ENCODE measurements around the gene TC2N.
"Not testable (repeated sequence)": the region's sequence is repeated elsewhere in the genome, so short reads cannot be mapped to it uniquely, and the experiment has no call there.

TC2N gene

GRCh38 chr14:91851563-91851962 lies 15.8 kb downstream of the TC2N start:
- H3K27ac ChIP-seq (ENCODE audit: insufficient read depth, low read depth, low read length, poor library complexity, severe bottlenecking): no peak overlapping the region
- H3K9me3 ChIP-seq (ENCODE audit: control insufficient read depth, low read length): no peaks in the 10 kb centered on the region
- no peaks in the 10 kb centered on the region for H3K27me3 ChIP-seq (ENCODE audit: control insufficient read depth, insufficient read depth, low read length, poor library complexity, severe bottlenecking)
- no peaks in the 10 kb centered on the region for H3K4me1 ChIP-seq (ENCODE audit: control insufficient read depth, insufficient read depth, low read length)
- H3K4me3 ChIP-seq (ENCODE audit: insufficient read depth, low read depth, low read length): no peak overlapping the region
- no peaks in the 10 kb centered on the region for H3K36me3 ChIP-seq (ENCODE audit: control insufficient read depth, insufficient read depth, low read length)
- 0% methylated on average over 1 of the region's 1 CpG; no CpG with 5 or more reads in 1 of the 2 experiments for WGBS, 2 experiments

DNA sequence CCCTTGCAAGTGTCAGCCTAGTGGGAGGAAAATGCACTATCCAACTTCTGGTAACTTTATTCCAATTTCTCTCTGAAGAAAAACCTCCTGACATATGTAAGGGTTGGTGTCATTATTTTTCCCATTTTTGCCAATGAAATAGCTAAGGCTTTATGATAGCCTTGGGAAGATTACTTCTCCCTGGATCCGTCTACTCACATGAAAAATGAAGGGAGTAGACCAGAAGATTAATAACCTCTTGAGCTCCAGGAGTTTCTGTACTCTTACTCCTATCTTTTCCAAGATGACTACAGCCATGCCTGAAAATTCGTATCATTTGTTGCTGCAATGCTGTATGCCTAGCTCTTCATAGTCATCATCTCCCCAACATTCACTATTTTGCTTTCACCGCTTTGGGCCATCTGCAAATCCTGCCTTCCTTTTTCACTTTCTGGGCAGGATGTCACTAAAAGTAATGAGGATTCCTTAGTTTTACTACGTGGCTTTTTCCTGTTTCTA lies 18.8 kb downstream of the TC2N start:
- Histone ChIP-seq H3K4me3 (ENCODE audit: insufficient read depth, low read depth, low read length) (no peak overlapping the region), H3K9me3 (ENCODE audit: control insufficient read depth, low read length) (no peaks in the 10 kb centered on the region), H3K27ac (ENCODE audit: insufficient read depth, low read depth, low read length, poor library complexity, severe bottlenecking) (no peak overlapping the region), H3K36me3 (ENCODE audit: control insufficient read depth, insufficient read depth, low read length) (no peaks in the 10 kb centered on the region), H3K27me3 (ENCODE audit: control insufficient read depth, insufficient read depth, low read length, poor library complexity, severe bottlenecking) (no peaks in the 10 kb centered on the region), H3K4me1 (ENCODE audit: control insufficient read depth, insufficient read depth, low read length) (no peaks in the 10 kb centered on the region)
- 95% methylated on average over 4 of the region's 4 CpGs for WGBS, 2 experiments

- 100% methylated on average over 1 of the region's 1 CpG for WGBS, 2 experiments
- no peaks in the 10 kb centered on the region for H3K9me3 ChIP-seq (ENCODE audit: control insufficient read depth, low read length)
- H3K4me3 ChIP-seq (ENCODE audit: insufficient read depth, low read depth, low read length): no peak overlapping the region
- no peaks in the 10 kb centered on the region for H3K27me3 ChIP-seq (ENCODE audit: control insufficient read depth, insufficient read depth, low read length, poor library complexity, severe bottlenecking)
- no peaks in the 10 kb centered on the region for H3K4me1 ChIP-seq (ENCODE audit: control insufficient read depth, insufficient read depth, low read length)
- H3K36me3 ChIP-seq (ENCODE audit: control insufficient read depth, insufficient read depth, low read length): no peaks in the 10 kb centered on the region
- no peak overlapping the region for H3K27ac ChIP-seq (ENCODE audit: insufficient read depth, low read depth, low read length, poor library complexity, severe bottlenecking)
Observed at GRCh38 chr14:91847693-91848092, 19.6 kb downstream of the TC2N start.

DNA sequence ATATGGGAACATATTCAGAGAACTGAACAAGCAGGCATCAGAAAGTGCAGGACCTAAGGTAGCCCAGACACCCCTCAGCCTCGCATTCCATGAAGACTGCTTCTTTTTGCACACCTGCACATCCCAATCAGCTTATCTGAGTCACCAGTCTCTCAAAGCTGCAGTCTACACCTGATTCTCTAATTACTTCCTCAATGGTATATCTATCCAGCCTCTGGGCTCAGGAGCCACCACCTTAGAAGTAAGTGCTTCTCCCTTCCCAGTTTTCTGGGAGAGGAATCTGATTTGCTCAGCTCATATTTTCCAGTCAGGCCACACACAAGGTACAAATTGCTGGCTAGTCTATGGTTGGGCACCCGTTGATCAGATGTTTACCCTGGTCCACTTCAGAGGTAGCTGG lies 21.7 kb downstream of the TC2N start:
- no peaks in the 10 kb centered on the region for H3K36me3 ChIP-seq (ENCODE audit: control insufficient read depth, insufficient read depth, low read length)
- H3K4me1 ChIP-seq (ENCODE audit: control insufficient read depth, insufficient read depth, low read length): no peaks in the 10 kb centered on the region
- no peak overlapping the region for H3K27ac ChIP-seq (ENCODE audit: insufficient read depth, low read depth, low read length, poor library complexity, severe bottlenecking)
- H3K4me3 ChIP-seq (ENCODE audit: insufficient read depth, low read depth, low read length): no peak overlapping the region
- 93% methylated on average over 2 of the region's 2 CpGs for WGBS, 2 experiments
- no peaks in the 10 kb centered on the region for H3K27me3 ChIP-seq (ENCODE audit: control insufficient read depth, insufficient read depth, low read length, poor library complexity, severe bottlenecking)
- no peaks in the 10 kb centered on the region for H3K9me3 ChIP-seq (ENCODE audit: control insufficient read depth, low read length)

DNA sequence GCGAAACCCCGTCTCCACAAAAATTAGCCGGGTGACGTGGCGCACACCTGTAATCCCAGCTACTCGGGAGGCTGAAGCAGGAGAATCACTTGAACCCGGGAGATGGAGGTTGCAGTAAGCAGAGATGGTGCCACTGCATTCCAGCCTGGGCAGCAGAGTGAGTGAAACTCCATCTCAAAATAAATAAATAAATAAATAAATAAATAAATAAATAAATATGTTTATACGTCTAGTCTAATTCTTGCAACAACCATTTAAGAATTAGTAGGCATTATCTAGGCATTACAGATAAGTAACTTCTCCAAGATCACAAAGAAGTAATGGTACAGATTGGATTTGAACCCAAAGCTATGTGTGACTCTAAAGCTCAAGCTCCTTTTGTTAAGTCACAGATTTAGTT lies 22.3 kb downstream of the TC2N start:
- H3K27me3 ChIP-seq (ENCODE audit: control insufficient read depth, insufficient read depth, low read length, poor library complexity, severe bottlenecking); H3K4me1 ChIP-seq (ENCODE audit: control insufficient read depth, insufficient read depth, low read length): not testable (repeated sequence)
- WGBS, 2 experiments: 94 to 95% methylated on average over 7 to 8 of the region's 8 CpGs

DNA sequence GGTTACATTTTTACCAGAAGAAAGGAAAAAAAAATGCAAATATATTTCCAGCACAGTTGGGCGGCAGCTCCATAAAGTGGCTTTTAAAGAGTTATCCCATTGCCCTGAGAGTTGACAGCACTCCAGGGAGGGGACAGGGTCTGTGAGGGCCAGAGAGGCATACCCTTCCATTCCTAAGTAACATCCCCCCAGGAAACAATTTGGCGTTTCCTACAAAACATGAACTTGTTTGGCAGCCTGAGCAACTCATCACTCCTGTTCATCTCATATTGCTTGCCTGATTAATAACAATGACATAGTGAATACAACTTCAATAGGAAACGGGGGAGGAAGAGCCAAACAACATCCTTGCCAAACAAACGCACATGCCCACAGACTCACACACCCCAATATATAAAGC lies 23.3 kb downstream of the TC2N start:
- peaks cover 4% of the 10 kb centered on the region for H3K27me3 ChIP-seq (ENCODE audit: control insufficient read depth, insufficient read depth, low read length, poor library complexity, severe bottlenecking)
- no peak overlapping the region for H3K4me3 ChIP-seq (ENCODE audit: insufficient read depth, low read depth, low read length)
- no peaks in the 10 kb centered on the region for H3K4me1 ChIP-seq (ENCODE audit: control insufficient read depth, insufficient read depth, low read length)
- WGBS, 2 experiments: 83 to 87% methylated on average over 3 to 4 of the region's 4 CpGs
- H3K36me3 ChIP-seq (ENCODE audit: control insufficient read depth, insufficient read depth, low read length): no peaks in the 10 kb centered on the region
- no peaks in the 10 kb centered on the region for H3K9me3 ChIP-seq (ENCODE audit: control insufficient read depth, low read length)
- H3K27ac ChIP-seq (ENCODE audit: insufficient read depth, low read depth, low read length, poor library complexity, severe bottlenecking): no peak overlapping the region

More for the DNA sequence above, 22.3 kb downstream of the TC2N start:
- not testable (repeated sequence) for H3K27ac ChIP-seq (ENCODE audit: insufficient read depth, low read depth, low read length, poor library complexity, severe bottlenecking); H3K9me3 ChIP-seq (ENCODE audit: control insufficient read depth, low read length); H3K4me3 ChIP-seq (ENCODE audit: insufficient read depth, low read depth, low read length); H3K36me3 ChIP-seq (ENCODE audit: control insufficient read depth, insufficient read depth, low read length)

GRCh38 chr14:91843437-91843836 lies 23.9 kb downstream of the TC2N start:
- peaks cover 10% of the 10 kb centered on the region for H3K27me3 ChIP-seq (ENCODE audit: control insufficient read depth, insufficient read depth, low read length, poor library complexity, severe bottlenecking)
- WGBS, 2 experiments: 90 to 93% methylated on average over 2 to 4 of the region's 4 CpGs
- H3K36me3 ChIP-seq (ENCODE audit: control insufficient read depth, insufficient read depth, low read length): no peaks in the 10 kb centered on the region
- no peaks in the 10 kb centered on the region for H3K4me1 ChIP-seq (ENCODE audit: control insufficient read depth, insufficient read depth, low read length)
- H3K9me3 ChIP-seq (ENCODE audit: control insufficient read depth, low read length): no peaks in the 10 kb centered on the region
- H3K4me3 ChIP-seq (ENCODE audit: insufficient read depth, low read depth, low read length): no peak overlapping the region
- no peak overlapping the region for H3K27ac ChIP-seq (ENCODE audit: insufficient read depth, low read depth, low read length, poor library complexity, severe bottlenecking)

GRCh38 chr14:91841065-91841464 lies 26.3 kb downstream of the TC2N start:
- no peak overlapping the region for H3K4me3 ChIP-seq (ENCODE audit: insufficient read depth, low read depth, low read length)
- H3K4me1 ChIP-seq (ENCODE audit: control insufficient read depth, insufficient read depth, low read length): no peaks in the 10 kb centered on the region
- H3K36me3 ChIP-seq (ENCODE audit: control insufficient read depth, insufficient read depth, low read length): no peaks in the 10 kb centered on the region
- H3K9me3 ChIP-seq (ENCODE audit: control insufficient read depth, low read length): no peaks in the 10 kb centered on the region
- H3K27me3 ChIP-seq (ENCODE audit: control insufficient read depth, insufficient read depth, low read length, poor library complexity, severe bottlenecking): peaks cover 33% of the 10 kb centered on the region
- H3K27ac ChIP-seq (ENCODE audit: insufficient read depth, low read depth, low read length, poor library complexity, severe bottlenecking): no peak overlapping the region

GRCh38 chr14:91839749-91840148 lies 27.6 kb downstream of the TC2N start:
- Histone ChIP-seq H3K9me3 (ENCODE audit: control insufficient read depth, low read length) (no peaks in the 10 kb centered on the region), H3K36me3 (ENCODE audit: control insufficient read depth, insufficient read depth, low read length) (no peaks in the 10 kb centered on the region), H3K27ac (ENCODE audit: insufficient read depth, low read depth, low read length, poor library complexity, severe bottlenecking) (no peak overlapping the region), H3K4me1 (ENCODE audit: control insufficient read depth, insufficient read depth, low read length) (no peaks in the 10 kb centered on the region), H3K4me3 (ENCODE audit: insufficient read depth, low read depth, low read length) (no peak overlapping the region), H3K27me3 (ENCODE audit: control insufficient read depth, insufficient read depth, low read length, poor library complexity, severe bottlenecking) (peaks cover 47% of the 10 kb centered on the region)
- 100% methylated on average over 1 of the region's 1 CpG for WGBS, 2 experiments

GRCh38 chr14:91837076-91837475 lies 30.3 kb downstream of the TC2N start:
- 87 to 89% methylated on average over 12 of the region's 12 CpGs for WGBS, 2 experiments
- H3K4me3 ChIP-seq (ENCODE audit: insufficient read depth, low read depth, low read length): peak overlapping the region; percentile 55
- no peak overlapping the region for H3K27ac ChIP-seq (ENCODE audit: insufficient read depth, low read depth, low read length, poor library complexity, severe bottlenecking)
- no peaks in the 10 kb centered on the region for H3K36me3 ChIP-seq (ENCODE audit: control insufficient read depth, insufficient read depth, low read length)
- H3K9me3 ChIP-seq (ENCODE audit: control insufficient read depth, low read length): no peaks in the 10 kb centered on the region
- peaks cover 51% of the 10 kb centered on the region for H3K27me3 ChIP-seq (ENCODE audit: control insufficient read depth, insufficient read depth, low read length, poor library complexity, severe bottlenecking)
- H3K4me1 ChIP-seq (ENCODE audit: control insufficient read depth, insufficient read depth, low read length): no peaks in the 10 kb centered on the region
